ENCODE data around the gene NR3C2. TPM values are rescaled to one million over a fixed set of nuclear protein-coding genes. Genes with fewer than 3 reads are reported as not detected.

NR3C2 gene
- total and polyA plus RNA-seq, 3 donors from 2014 or later, result 17.6 to 28.1 (median 19.9) TPM

DNA sequence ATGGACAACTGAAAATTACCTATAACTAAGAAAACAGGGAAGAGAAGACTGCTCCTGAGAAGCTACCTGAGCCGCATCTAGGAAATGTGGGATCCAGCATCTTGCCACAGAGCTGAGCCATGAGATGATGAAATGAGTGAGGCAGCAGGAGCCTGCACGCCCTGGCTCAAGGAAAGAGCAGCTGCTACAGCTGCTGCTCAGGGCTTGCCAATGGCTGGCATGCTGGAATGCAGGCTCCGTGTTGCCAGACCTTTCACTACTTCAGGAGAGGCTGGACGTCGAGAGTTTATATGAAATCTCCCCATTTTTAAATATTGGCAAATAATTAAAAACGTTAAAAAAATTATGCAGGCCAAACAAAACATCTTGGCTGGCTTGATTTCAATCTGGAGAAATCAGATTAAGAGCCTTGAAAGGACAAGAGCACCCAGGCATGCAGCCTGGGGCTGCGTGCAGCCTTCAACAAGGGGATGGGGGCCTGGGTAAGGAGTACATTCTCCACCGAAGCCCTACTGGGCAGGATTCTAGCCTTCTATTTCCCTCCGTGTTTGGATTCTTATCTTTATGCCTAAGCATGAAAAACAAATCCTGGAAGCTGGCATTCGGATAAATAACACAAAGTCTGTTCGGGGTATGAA, 227.6 kb downstream of the NR3C2 start:
- no peaks in the 10 kb centered on the region for H3K36me3 ChIP-seq (ENCODE audit: low read depth, missing control alignments)
- no peak overlapping the region for H3K4me3 ChIP-seq
- peaks cover 3% of the 10 kb centered on the region for H3K4me1 ChIP-seq
- H3K27ac ChIP-seq, result no peak overlapping the region
- H3K27me3 ChIP-seq, result no peaks in the 10 kb centered on the region
- 60 to 63% methylated on average over 11 of the region's 11 CpGs for WGBS, 2 donors
- intact Hi-C loops (cut with DNase I; ENCODE audit: low total_unique reads), result no loop called here
- H3K9me3 ChIP-seq, result no peaks in the 10 kb centered on the region
- DNase-seq, result no peak
- TF ChIP-seq, protein P1, sequence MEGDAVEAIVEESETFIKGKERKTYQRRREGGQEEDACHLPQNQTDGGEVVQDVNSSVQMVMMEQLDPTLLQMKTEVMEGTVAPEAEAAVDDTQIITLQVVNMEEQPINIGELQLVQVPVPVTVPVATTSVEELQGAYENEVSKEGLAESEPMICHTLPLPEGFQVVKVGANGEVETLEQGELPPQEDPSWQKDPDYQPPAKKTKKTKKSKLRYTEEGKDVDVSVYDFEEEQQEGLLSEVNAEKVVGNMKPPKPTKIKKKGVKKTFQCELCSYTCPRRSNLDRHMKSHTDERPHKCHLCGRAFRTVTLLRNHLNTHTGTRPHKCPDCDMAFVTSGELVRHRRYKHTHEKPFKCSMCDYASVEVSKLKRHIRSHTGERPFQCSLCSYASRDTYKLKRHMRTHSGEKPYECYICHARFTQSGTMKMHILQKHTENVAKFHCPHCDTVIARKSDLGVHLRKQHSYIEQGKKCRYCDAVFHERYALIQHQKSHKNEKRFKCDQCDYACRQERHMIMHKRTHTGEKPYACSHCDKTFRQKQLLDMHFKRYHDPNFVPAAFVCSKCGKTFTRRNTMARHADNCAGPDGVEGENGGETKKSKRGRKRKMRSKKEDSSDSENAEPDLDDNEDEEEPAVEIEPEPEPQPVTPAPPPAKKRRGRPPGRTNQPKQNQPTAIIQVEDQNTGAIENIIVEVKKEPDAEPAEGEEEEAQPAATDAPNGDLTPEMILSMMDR (IDR thresholded peaks at IDR 0.05), result no peak
- TF ChIP-seq POLR2A (IDR thresholded peaks at IDR 0.05), result no peak

DNA sequence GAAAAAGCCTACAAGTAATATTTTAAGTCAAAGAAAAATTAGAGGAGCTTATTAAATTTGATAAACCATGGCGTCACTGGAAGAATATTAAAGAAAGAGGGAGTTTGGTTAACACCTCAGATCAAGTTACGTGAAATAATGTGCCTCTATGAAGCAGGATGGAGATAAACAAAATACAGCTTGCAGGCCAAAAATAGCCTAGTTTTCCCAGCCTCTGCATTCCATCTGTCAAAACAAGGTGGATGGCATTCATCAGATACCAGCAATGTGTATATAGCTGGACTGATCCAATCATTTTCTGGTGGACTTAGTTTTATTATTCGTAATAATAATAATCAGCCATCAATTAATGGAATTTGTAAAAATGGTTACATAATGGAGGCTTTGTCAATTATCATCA, 230.7 kb downstream of the NR3C2 start:
- Histone ChIP-seq H3K9me3 (no peaks in the 10 kb centered on the region), H3K36me3 (ENCODE audit: low read depth, missing control alignments) (no peaks in the 10 kb centered on the region), H3K27me3 (no peaks in the 10 kb centered on the region), H3K27ac (no peak overlapping the region), H3K4me1 (peaks cover 3% of the 10 kb centered on the region), H3K4me3 (no peak overlapping the region)
- no peak for DNase-seq
- intact Hi-C loops (cut with DNase I; ENCODE audit: low total_unique reads), result no loop called here
- WGBS, 2 donors, result 77 to 91% methylated on average over 3 of the region's 3 CpGs
- TF ChIP-seq, protein P1 (IDR thresholded peaks at IDR 0.05), result no peak
- TF ChIP-seq POLR2A (IDR thresholded peaks at IDR 0.05), result no peak

DNA sequence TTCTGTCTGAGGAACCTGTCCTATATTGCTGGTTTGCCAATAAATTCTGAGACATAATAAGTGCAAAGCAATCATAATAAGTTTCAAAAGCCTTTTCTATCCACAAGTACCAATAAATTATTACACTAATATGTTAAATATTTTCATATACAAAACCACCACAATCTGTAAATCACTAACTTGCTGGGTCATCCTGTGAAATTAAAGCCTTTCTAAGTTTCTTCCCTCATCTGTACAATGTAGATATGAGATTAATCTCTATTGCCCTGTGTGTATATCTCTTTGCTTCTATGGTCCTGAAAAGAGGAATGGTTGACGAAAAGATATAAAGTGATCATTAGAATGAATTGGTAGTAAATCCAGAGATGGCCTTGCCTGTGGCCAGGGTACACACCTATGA, 231.6 kb downstream of the NR3C2 start:
- Histone ChIP-seq H3K4me3 (no peak overlapping the region), H3K4me1 (peaks cover 3% of the 10 kb centered on the region), H3K9me3 (no peaks in the 10 kb centered on the region), H3K36me3 (ENCODE audit: low read depth, missing control alignments) (no peaks in the 10 kb centered on the region), H3K27ac (no peak overlapping the region), H3K27me3 (no peaks in the 10 kb centered on the region)
- intact Hi-C loops (cut with DNase I; ENCODE audit: low total_unique reads), result no loop called here
- no peak for DNase-seq
- 88 to 97% methylated on average over 1 of the region's 1 CpG for WGBS, 2 donors
- TF ChIP-seq POLR2A (IDR thresholded peaks at IDR 0.05), result no peak
- TF ChIP-seq, protein P1 (IDR thresholded peaks at IDR 0.05), result no peak

DNA sequence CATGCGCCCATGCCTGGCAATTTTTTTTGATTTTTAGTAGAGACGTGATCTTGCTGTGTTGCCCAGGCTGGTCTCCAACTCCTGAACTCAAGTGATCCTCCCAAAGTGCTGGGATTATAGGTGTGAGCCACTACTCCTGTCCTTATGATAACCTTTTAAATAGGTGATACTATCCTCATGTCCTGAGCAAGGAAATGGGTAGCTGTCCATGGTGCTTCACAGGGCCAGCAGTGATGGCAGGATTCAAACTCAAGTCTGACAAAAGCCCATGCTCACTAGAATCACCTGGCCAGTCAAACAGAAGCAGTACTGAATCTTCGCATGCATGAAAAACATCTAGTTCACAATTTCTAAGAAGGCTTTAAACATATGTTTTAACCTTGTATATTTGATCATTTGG, 235.1 kb downstream of the NR3C2 start:
- no peaks in the 10 kb centered on the region for H3K9me3 ChIP-seq
- peaks cover 3% of the 10 kb centered on the region for H3K4me1 ChIP-seq
- H3K4me3 ChIP-seq, result no peak overlapping the region
- no peak for DNase-seq
- H3K27ac ChIP-seq, result no peak overlapping the region
- intact Hi-C loops (cut with DNase I; ENCODE audit: low total_unique reads), result no loop called here
- 72 to 97% methylated on average over 3 of the region's 3 CpGs for WGBS, 2 donors
- no peaks in the 10 kb centered on the region for H3K36me3 ChIP-seq (ENCODE audit: low read depth, missing control alignments)
- TF ChIP-seq, protein P1 (IDR thresholded peaks at IDR 0.05), result no peak
- no peak for TF ChIP-seq POLR2A (IDR thresholded peaks at IDR 0.05)
- H3K27me3 ChIP-seq, result no peaks in the 10 kb centered on the region

DNA sequence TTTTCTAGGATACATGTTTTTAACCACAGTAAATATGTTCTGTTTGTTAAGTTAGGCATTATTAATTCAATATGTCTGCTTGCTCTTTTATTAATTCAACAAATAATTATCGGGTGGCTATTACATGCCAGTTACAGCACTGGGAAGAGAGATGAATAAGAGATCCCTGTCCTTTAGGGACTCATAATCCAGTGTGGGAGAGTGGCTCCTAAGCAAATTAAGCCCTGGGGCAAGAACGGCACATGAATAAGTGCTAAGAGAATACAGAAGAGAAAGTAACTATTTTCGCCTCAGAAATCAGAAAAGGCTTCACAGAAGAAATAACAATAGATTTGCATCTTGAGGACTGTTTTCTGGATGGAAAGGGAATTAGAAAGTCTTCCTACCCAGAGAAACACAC, 236.7 kb downstream of the NR3C2 start:
- Histone ChIP-seq H3K36me3 (ENCODE audit: low read depth, missing control alignments) (no peaks in the 10 kb centered on the region), H3K4me1 (no peaks in the 10 kb centered on the region), H3K9me3 (no peaks in the 10 kb centered on the region), H3K27ac (no peak overlapping the region), H3K27me3 (no peaks in the 10 kb centered on the region), H3K4me3 (no peak overlapping the region)
- intact Hi-C loops (cut with DNase I; ENCODE audit: low total_unique reads), result no loop called here
- TF ChIP-seq, protein P1 (IDR thresholded peaks at IDR 0.05), result no peak
- no peak for TF ChIP-seq POLR2A (IDR thresholded peaks at IDR 0.05)
- no peak for DNase-seq
- WGBS, 2 donors, result 74 to 90% methylated on average over 3 of the region's 3 CpGs

Measured in testis (tissue), 3 donors.